Gastrocnemius medialis (tissue), 4 donors: ENCODE results near the gene PPM1J. TPM values are rescaled to one million over a fixed set of nuclear protein-coding genes. Genes with fewer than 3 reads are reported as not detected.

ENCODE experiments used
- ATAC-seq, 2 donors: fragments of 150-250 bp; one replicate each; pipeline ENCODE4 v1.9.1; 2016
- DNase-seq, 2 donors: peaks; one replicate each; pipeline ENCODE4 v3.0.0-alpha.2; 2019
- H3K27ac ChIP-seq, 4 donors: fragments of 200-600 bp; sonication (generic); 1 replicate in 1 of 4; 2 replicates in 3 of 4; pipeline ENCODE4 v1.5.1; 2016 to 2018; ENCODE audit warnings: mild to moderate bottlenecking in 2 of 4, moderate library complexity in 1 of 4
- H3K27me3 ChIP-seq, 3 donors: fragments of 200-600 bp; sonication (generic) in 2 of 3; 1 replicate in 1 of 3; 2 replicates in 2 of 3; pipeline versions ENCODE4 v1.5.1 to v1.6.0; 2016 to 2019; ENCODE audit warnings: mild to moderate bottlenecking in 1 of 3, moderate library complexity in 1 of 3
- H3K36me3 ChIP-seq, 2 donors: fragments of 200-600 bp; sonication (generic) in 1 of 2; one replicate each; pipeline ENCODE4 v1.5.1; 2017 to 2018
- H3K4me1 ChIP-seq, 2 donors: fragments of 200-600 bp; sonication (generic) in 1 of 2; one replicate each; pipeline ENCODE4 v1.5.1; 2016 to 2017; ENCODE audit warnings: mild to moderate bottlenecking in 2 of 2
- H3K4me3 ChIP-seq, 4 donors: fragments of 200-600 bp; sonication (generic) in 3 of 4; 1 replicate in 1 of 4; 2 replicates in 3 of 4; pipeline ENCODE4 v1.5.1; 2016 to 2019; ENCODE audit warnings: mild to moderate bottlenecking in 2 of 4
- H3K9me3 ChIP-seq, 3 donors: fragments of 200-600 bp; sonication (generic) in 2 of 3; 1 replicate in 1 of 3; 2 replicates in 2 of 3; pipeline ENCODE4 v1.5.1; 2016 to 2019
- CTCF ChIP-seq, 5 experiments: fragments of 450-650 bp in 3 of 5; fragments of 200-600 bp in 2 of 5; sonication (generic) in 2 of 5; IDR thresholded peaks in 4 of 5; conservative IDR thresholded peaks in 1 of 5; 1 replicate in 4 of 5; 2 replicates in 1 of 5; pipeline ENCODE4 v1.5.1; 2016 to 2019; ENCODE audit warnings: antibody characterized with exemption in 5 of 5, mild to moderate bottlenecking in 3 of 5, moderate library complexity in 3 of 5
- POLR2A ChIP-seq, 2 donors: fragments of 450-650 bp; IDR thresholded peaks; one replicate each; pipeline ENCODE4 v1.6.1; 2017; ENCODE audit warnings: antibody characterized with exemption in 2 of 2, mild to moderate bottlenecking in 2 of 2, moderate library complexity in 2 of 2
- in situ Hi-C, 4 donors: fragments of 200-750 bp; cut with MboI; loops; one replicate each; pipeline versions ENCODE4 v1.15.0 to v1.8.0; 2017; ENCODE audit warnings: low sequenced_read_pairs in 4 of 4
- intact Hi-C: fragments of 100-400 bp; cut with DNase I; formaldehyde crosslinking; loops from one replicate; pipeline ENCODE4 v1.15.1; 2023; ENCODE audit warnings: low total_unique reads
- total RNA-seq, 4 donors: library from RNA; depleted of rRNA; stranded (reverse); fragments of >200 nt; gene quantifications; one replicate each; pipeline versions ENCODE4 v1.1.0 to v1.2.3, GENCODE V29; 2016

PPM1J gene
- total RNA-seq, 4 donors from 2014 or later: 4.2 to 5.4 (median 4.8) TPM

- Histone ChIP-seq H3K36me3 (peaks cover 0 to 22% of the 10 kb centered on the region in 2 donors), H3K4me1 (peaks cover 15% of the 10 kb centered on the region in 2 donors), H3K27ac (no peak overlapping the region), H3K27me3 (no peaks in the 10 kb centered on the region), H3K4me3 (no peak overlapping the region), H3K9me3 (no peaks in the 10 kb centered on the region)
- no peak for DNase-seq
- intact Hi-C loops: no loop called here
- in situ Hi-C loops: no loop called here
- no peak for ATAC-seq
- no peak for TF ChIP-seq POLR2A (IDR thresholded peaks at IDR 0.05)
- TF ChIP-seq CTCF (IDR thresholded peaks at IDR 0.05 in 4 of 5, conservative IDR thresholded peaks at IDR 0.05 in 1 of 5): no peak
Measured at GRCh38 chr1:112695276-112695675, 19.9 kb downstream of the PPM1J start.

GRCh38 chr1:112694363-112694929, 20.7 kb downstream of the PPM1J start:
- no peaks in the 10 kb centered on the region for H3K9me3 ChIP-seq
- no peaks in the 10 kb centered on the region for H3K27me3 ChIP-seq
- H3K27ac ChIP-seq: no peak overlapping the region
- ATAC-seq (no peak), DNase-seq (no peak)
- H3K36me3 ChIP-seq: peaks cover 0 to 22% of the 10 kb centered on the region in 2 donors
- no peak for TF ChIP-seq CTCF (IDR thresholded peaks at IDR 0.05 in 4 of 5, conservative IDR thresholded peaks at IDR 0.05 in 1 of 5)
- H3K4me1 ChIP-seq: peaks cover 7% of the 10 kb centered on the region in 2 donors
- H3K4me3 ChIP-seq: no peak overlapping the region
- in situ Hi-C loops (no loop called here), intact Hi-C loops (no loop called here)

- DNase-seq: no peak
Measured at GRCh38 chr1:112693821-112694220, 21.3 kb downstream of the PPM1J start.

DNA sequence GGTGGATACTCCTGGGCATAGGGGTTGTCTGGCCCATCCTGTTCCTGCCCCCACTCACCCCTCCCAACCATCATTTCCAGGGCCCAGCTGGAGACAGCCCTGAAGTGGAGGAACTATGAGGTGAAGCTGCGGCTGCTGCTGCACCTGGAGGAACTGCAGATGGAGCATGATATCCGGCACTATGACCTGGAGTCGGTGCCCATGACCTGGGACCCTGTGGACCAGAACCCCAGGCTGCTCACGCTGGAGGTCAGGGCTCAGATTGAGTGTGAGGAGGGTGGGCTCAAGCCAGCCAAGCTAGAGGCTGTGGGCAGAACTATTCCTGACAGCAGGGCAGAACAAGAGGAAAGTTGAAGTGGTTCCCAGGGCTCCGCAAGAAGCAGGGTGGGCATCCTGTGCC, 22.5 kb downstream of the PPM1J start:
- H3K9me3 ChIP-seq: no peaks in the 10 kb centered on the region

More at GRCh38 chr1:112693821-112694220, 21.3 kb downstream of the PPM1J start:
- intact Hi-C loops (no loop called here), in situ Hi-C loops (no loop called here)
- Histone ChIP-seq H3K27ac (no peak overlapping the region), H3K27me3 (no peaks in the 10 kb centered on the region), H3K4me3 (no peak overlapping the region), H3K9me3 (no peaks in the 10 kb centered on the region), H3K36me3 (peaks cover 0 to 22% of the 10 kb centered on the region in 2 donors), H3K4me1 (peaks cover under 1 to 2% of the 10 kb centered on the region in 2 donors)
- ATAC-seq: no peak
- TF ChIP-seq POLR2A (IDR thresholded peaks at IDR 0.05): no peak
- no peak for TF ChIP-seq CTCF (IDR thresholded peaks at IDR 0.05 in 4 of 5, conservative IDR thresholded peaks at IDR 0.05 in 1 of 5)

More for the DNA sequence above, 22.5 kb downstream of the PPM1J start:
- Histone ChIP-seq H3K27me3 (no peaks in the 10 kb centered on the region), H3K27ac (no peak overlapping the region), H3K36me3 (peaks cover 0 to 22% of the 10 kb centered on the region in 2 donors), H3K4me3 (no peak overlapping the region), H3K4me1 (peaks cover 0 to 8% of the 10 kb centered on the region in 2 donors)
- intact Hi-C loops (no loop called here), in situ Hi-C loops (no loop called here)
- TF ChIP-seq POLR2A (IDR thresholded peaks at IDR 0.05) (no peak), CTCF (IDR thresholded peaks at IDR 0.05 in 4 of 5, conservative IDR thresholded peaks at IDR 0.05 in 1 of 5) (no peak)
- ATAC-seq: no peak
- DNase-seq: no peak
